ENCODE measurements around the gene CFAP73.
A peak's percentile ranks its signal among the peaks of the same experiment; 100 is the strongest.

The CFAP73 gene

DNA sequence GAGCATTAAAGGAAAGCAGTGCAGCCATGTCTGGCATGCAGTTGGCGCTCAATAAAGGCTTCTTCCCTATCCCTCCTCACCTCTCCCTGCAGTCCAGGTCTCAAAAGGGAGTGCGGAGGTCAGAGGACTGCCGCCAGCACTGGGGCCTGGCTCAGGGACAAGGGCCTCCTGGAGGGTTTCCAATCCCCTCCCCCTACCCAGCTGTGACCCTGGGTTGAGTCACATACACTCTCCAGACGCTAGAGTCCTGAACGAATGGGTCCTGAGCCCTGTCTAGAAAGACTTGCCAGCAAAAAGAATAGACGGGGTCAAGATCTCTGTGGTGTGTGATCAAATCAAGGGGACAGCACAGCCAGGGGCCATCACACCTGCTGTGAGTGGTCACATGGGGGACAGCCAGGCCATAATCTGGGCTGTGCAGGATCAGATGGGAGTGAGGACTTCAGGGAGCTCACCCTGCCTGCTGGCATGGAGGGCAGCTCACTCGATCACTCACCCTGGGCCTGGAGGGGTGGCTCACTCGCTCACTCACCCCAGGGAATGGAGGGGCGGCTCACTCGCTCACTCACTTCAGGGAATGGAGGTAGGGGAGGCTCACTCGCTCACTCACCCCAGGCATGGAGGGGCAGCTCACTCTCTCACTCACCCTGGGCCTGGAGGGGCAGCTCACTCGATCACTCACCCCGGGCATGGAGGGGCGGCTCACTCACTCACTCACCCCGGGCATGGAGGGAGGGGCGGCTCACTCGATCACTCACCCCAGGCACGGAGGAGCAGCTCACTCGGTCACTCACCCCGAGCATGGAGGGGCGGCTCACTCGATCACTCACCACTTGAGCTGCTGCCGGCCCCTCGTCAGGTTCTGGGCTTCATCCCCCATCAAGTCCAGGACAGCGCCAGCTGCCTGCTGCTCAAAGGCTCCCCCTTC lies 12.8 kb downstream of the CFAP73 start:
- no peak for DNase-seq (ENCODE audit: low read depth in 2 of 3, low spot score in 1 of 3)

- no peak for DNase-seq (ENCODE audit: low read depth in 2 of 3, low spot score in 1 of 3)
These were observed 13.5 kb downstream of the CFAP73 start for GRCh38 chr12:113163030-113163360.

- DNase-seq (ENCODE audit: low read depth in 2 of 3, low spot score in 1 of 3) = no peak
These were observed 14.5 kb downstream of the CFAP73 start for GRCh38 chr12:113164014-113164413.

GRCh38 chr12:113165521-113166450 lies 16.3 kb downstream of the CFAP73 start:
- no peak for DNase-seq (ENCODE audit: low read depth in 2 of 3, low spot score in 1 of 3)

DNA sequence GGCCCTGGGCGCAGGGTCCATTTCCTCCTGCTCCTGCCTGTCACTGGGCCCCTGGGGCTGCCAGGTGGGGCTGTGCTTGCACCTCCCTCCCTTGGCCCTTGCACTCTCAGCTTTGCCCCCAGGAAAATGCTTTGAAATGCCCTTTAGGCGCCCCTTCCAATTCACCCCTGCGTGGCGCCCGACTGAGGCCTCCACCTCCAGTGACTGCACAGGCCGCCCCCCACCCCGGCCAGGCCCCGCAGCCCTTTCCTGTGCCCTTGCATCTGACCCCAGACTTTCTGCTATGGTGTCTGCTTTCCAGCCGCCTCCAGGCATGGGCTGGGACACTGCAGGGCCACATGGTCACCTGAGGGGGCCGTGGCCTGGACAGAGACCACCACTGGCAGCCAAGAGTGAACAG lies 18.3 kb downstream of the CFAP73 start:
- DNase-seq (ENCODE audit: low read depth in 2 of 3, low spot score in 1 of 3) = no peak

DNA sequence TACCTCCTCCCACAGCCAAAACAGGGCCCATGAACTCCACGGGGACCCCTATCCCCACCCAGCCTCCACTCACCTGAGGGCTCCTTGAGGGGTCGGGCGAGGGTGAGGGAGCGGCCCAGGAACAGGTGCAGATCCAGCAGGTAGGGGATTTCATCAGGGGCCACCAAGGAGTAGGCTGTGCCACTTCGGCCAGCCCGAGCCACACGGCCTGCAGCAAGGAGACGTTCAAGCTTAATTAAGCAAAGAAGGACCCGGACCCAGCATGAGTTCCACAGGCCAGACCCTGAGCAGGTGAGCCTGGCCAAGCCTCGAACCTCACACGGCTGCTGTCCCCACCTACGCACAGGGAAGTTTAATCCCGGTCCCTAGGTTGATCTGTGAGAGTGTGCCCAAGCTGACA lies 20.2 kb downstream of the CFAP73 start:
- DNase-seq (ENCODE audit: low read depth in 2 of 3, low spot score in 1 of 3) = no peak

GRCh38 chr12:113170457-113170856 lies 20.9 kb downstream of the CFAP73 start:
- no peak for DNase-seq (ENCODE audit: low read depth in 2 of 3, low spot score in 1 of 3)

DNA sequence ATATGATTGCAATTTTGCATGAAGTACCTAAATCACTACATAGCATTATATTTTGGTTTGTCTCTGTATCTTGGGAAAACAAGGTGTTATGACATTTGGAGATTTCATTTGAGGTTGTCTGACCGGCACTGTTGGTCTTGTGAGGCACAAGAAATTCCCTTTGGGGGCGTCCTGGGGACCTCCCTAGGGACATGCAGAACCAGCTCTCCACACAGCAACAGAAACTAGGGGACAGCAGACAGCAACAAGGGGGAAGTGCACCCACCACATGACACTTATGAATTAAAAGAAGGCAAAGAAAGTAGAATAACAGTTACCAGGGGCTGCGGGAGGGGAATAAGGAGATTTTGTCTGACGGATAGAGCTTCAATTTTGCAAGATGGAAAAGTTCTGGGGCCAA lies 21.4 kb downstream of the CFAP73 start:
- DNase-seq (ENCODE audit: low read depth in 2 of 3, low spot score in 1 of 3) = no peak

GRCh38 chr12:113171543-113171942 lies 22.0 kb downstream of the CFAP73 start:
- DNase-seq (ENCODE audit: low read depth in 2 of 3, low spot score in 1 of 3) = no peak

DNA sequence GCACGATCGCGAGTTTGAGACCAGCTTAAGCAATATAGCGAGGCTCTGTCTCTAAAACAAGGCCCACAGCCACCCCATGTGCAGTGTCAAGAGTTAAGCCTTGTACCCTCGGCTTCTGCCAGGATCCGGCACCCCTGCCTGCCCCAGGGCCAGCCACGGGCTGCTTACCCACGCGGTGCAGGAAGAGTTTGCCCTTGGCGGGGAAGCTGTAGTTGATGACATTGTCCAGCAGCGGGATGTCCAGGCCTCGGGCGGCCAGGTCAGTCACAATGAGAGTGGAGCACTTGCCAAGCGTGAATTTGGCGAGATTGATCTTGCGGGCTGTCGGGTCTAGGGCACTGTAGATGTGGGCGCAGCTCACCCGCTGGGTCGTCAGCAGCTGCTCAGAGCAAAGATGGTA lies 22.7 kb downstream of the CFAP73 start:
- no peak for DNase-seq (ENCODE audit: low read depth in 2 of 3, low spot score in 1 of 3)

DNA sequence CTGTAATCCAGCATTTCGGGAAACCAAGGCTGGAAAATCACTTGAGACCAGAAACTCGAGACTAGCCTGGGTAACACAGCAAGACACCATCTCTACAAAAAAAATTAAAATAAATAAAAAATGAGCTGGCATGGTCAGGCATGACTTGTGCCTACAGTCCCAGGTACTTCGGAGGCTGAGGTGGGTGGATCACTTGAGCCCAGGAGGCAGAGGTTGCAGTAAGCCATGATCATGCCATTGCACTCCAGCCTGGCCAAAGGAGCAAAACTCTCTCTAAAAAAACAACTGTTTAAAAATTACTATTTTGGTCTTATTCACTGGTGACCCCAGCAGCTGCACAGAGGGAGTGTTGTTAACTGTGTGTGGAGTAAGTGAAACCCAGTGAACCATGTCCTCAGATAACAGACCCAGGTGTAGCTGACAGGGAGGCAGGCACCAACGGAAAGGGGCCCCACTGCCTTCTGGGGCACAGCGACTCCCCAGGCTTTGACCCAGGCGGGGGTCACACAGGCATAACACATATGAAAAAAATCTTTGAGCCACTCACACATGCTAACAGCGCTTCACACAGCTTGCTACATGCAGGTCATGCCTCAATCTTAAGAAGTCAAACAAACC lies 23.7 kb downstream of the CFAP73 start:
- no peak for DNase-seq (ENCODE audit: low read depth in 2 of 3, low spot score in 1 of 3)

GRCh38 chr12:113174461-113175384 lies 25.2 kb downstream of the CFAP73 start:
- DNase-seq (ENCODE audit: low read depth in 2 of 3, low spot score in 1 of 3) = peak; percentile 62 to 87 (median 66)

GRCh38 chr12:113179023-113179422 lies 29.5 kb downstream of the CFAP73 start:
- no peak for DNase-seq (ENCODE audit: low read depth in 2 of 3, low spot score in 1 of 3)

- DNase-seq (ENCODE audit: low read depth in 2 of 3, low spot score in 1 of 3) = no peak
These were observed 30.8 kb downstream of the CFAP73 start for GRCh38 chr12:113180333-113180732.

DNA sequence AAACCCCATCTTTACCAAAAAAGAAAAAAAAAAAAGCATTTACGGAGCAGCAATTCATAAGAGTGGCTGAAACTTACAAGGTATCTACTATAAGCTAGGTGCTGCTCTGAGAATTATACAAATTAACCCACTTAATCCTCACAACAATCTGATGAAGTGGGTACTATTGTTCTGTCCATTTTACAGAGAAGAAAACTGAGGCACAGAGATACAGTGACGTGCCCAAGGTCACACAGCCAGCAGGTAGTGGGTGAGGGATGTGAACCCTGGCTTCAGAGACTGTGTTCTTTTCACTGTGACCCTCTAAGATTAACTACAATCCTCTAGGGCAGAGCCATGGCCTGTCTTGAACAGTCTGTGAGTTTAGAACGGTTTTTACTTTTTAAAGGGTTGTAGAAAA lies 32.5 kb downstream of the CFAP73 start:
- no peak for DNase-seq (ENCODE audit: low read depth in 2 of 3, low spot score in 1 of 3)

GRCh38 chr12:113183030-113183589 lies 33.6 kb downstream of the CFAP73 start:
- DNase-seq (ENCODE audit: low read depth in 2 of 3, low spot score in 1 of 3) = no peak

- DNase-seq (ENCODE audit: low read depth in 2 of 3, low spot score in 1 of 3) = no peak
These were observed 34.8 kb downstream of the CFAP73 start for GRCh38 chr12:113184098-113184899.

- DNase-seq (ENCODE audit: low read depth in 2 of 3, low spot score in 1 of 3) = peak; percentile 77 to 84 (median 83)
These were observed 35.3 kb downstream of the CFAP73 start for GRCh38 chr12:113184900-113185179.

GRCh38 chr12:113185180-113186032 lies 35.9 kb downstream of the CFAP73 start, which contains the start of the genes DDX54 and RITA1:
TSS of gene DDX54 (minus strand) at chr12:113185478. CDS start at chr12:113185451, 27 bp downstream.
TSS of gene RITA1 (plus strand) at chr12:113185721. CDS start at chr12:113186747, 1,026 bp downstream.
- DNase-seq (ENCODE audit: low read depth in 2 of 3, low spot score in 1 of 3) = peak; percentile 59 to 82 (median 77)
